Stomach (tissue), 4 donors: ENCODE measurements around the gene DGCR8.

Source experiments
- POLR2A ChIP-seq, 4 donors: fragments of 450-650 bp; IDR thresholded peaks; one replicate each; pipeline ENCODE4 v1.6.1; 2016; ENCODE audit warnings: antibody characterized with exemption in 4 of 4, control low read depth in 2 of 4, mild to moderate bottlenecking in 1 of 4, moderate library complexity in 1 of 4
- POLR2AphosphoS5 ChIP-seq, 3 donors: sonication (generic); formaldehyde crosslinking; IDR thresholded peaks; one replicate each; pipeline ENCODE4 v1.6.1; 2016; ENCODE audit warnings: antibody characterized with exemption in 3 of 3

DNA sequence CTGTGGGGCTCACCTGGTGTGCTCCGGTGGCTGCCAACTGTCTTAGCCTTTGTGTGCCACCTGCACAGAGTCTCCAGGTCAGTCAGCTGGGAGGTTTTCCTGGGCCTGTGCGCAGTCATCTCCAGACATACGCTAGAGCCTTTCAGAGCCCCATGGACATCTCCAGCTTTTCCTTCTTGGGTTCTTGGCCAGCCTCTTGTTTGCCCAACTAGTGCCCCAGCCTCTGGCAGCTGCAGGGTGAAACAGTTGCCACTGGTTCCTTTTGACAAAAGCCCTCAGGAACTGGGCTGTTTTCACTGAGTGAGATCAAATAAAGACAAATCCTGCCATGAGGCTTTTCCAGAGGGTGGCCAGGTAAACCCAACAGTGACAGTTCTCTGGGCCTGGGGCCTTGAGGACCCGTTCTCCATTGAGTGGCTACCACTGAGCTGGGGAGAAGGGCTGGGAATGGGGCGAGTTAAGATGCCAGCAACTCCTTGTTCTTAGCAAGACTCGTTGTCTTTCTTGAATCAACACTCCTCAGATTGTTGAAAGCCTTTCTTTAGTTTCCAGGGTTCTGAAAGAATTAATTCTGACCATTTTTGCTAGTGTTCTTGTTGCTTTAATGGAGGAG is 19.2 kb downstream of the DGCR8 start:
- TF ChIP-seq POLR2AphosphoS5 (IDR thresholded peaks at IDR 0.05) (no peak), POLR2A (IDR thresholded peaks at IDR 0.05) (no peak)
